Glomerular visceral epithelial cell (primary cell): ENCODE measurements around the gene SOD3.

Experiments
- DNase-seq: peaks from one replicate; pipeline ENCODE4 v3.0.0-alpha.2; 2016; ENCODE audit errors: extremely low spot score

The SOD3 gene

GRCh38 chr4:24801136-24801855 lies 5.9 kb downstream of the SOD3 start:
- no peak for DNase-seq

- DNase-seq: no peak
Observed at GRCh38 chr4:24802648-24803047, 7.3 kb downstream of the SOD3 start.

DNA sequence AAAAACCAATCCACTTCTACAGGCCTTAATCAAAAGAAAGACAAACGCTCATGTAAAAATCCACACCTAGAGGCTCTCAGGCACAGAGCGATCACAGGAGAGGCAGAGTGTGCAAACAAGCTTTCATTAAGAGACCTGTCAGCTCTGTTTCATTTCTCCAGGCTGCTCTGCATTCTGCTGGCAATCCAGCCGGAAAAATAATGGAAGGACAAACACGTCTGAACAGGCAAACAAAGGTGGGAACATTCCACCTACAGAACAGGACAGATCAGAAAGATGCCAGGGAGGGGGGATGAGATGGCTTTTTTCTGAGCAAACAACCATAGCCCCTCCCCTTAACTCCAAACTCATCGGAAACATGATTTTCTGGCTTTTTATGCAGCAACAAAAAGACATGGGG lies 9.7 kb downstream of the SOD3 start:
- DNase-seq: no peak

- no peak for DNase-seq
Observed at GRCh38 chr4:24805566-24805965, 10.2 kb downstream of the SOD3 start.

DNA sequence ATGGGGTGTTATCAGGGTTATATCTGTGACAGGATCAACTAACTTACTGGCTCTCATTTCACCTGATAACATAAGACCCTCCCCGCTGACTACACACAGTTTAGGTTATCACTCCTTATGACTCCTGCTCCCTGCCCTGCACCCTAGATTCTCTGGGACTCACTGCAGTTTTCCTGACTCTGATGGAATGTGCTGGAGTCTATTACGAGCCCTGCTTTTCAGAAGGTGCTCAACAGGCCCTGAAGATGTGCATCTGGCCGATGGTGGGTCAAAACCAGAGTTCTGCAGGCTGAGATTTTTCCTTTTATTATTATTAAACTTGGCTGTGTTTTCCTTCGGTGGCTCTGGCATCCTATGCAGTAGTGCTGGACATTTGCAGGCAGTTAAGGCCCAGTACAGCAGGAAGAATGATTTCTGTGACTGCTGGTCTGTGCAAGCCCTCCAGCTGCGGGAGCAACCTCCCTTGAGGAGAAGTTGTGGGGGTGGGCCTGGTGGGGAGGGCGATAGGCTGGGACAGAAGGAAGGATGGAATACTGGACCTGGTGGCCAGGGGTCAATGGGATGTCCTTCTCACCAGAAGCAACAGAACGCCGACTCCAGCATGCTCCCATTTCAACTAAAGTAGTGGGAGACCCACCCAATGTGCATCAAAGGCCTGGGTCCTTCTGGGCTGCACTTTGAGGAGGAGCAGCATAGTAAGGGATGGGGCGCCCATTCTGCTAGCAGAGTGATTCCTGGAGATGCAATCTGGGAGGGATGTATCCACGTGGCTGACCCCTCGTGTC lies 11.0 kb downstream of the SOD3 start:
- no peak for DNase-seq

DNA sequence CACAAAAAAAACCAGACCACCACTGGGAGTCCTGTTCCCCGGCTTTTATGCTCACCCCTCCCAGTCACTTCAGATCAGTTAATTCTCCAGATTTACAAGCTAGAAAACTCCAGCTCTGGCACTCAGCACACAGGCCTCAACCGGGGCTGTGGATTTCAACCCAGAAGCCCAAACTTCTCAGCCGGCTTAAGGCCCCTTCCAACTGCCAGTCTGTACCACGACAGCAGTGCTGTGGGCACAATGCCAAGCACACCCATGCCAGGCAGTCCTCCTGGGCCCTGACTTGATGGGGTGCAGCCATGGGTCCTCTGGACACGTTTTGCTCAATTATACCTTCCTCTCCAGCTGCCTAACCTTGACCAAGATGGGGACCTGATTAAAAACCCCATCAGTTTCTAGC lies 12.2 kb downstream of the SOD3 start:
- no peak for DNase-seq

DNA sequence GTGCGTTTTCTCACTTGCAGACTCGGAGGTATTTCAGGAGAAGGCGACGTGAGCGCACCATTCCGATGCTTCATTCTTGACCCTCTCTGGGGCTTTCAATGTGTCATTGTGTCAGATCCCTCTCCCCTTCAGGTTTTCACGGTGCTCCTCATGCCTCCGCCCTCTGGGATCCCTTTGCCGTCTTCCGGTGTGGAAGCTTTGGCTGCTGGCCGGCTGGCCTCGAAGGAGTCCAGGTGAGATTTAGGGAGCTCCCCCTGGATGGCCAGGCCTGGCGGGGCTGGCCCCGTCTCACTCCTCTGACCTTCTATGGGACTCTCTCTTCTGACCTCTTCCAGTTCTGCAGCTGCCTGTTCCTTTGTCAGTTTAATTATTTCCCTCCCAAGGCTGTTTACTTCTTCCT lies 12.9 kb downstream of the SOD3 start:
- no peak for DNase-seq

- no peak for DNase-seq
Observed at GRCh38 chr4:24808955-24809354, 13.6 kb downstream of the SOD3 start.

DNA sequence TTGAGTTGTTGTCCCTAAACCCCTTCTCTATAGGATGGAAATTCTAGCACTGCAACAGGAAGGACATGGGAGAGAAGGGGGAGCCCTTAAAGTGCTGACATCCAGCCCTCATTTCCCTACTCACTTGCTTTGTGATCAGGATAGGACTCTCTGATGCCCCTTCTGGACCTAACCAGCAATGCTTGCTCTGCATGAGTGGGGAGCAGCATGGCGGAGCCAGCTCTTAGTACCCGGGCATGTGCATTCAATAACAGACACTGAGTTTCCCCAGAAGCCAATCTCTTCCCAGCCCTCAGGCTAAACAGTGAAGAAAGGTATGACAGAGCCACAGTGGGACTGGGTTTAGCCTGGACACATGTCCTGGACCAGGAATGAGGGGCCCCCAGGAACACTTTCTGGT lies 14.0 kb downstream of the SOD3 start:
- no peak for DNase-seq

- no peak for DNase-seq
Observed at GRCh38 chr4:24809815-24810405, 14.5 kb downstream of the SOD3 start.

GRCh38 chr4:24810871-24811631 lies 15.7 kb downstream of the SOD3 start:
- DNase-seq: no peak

GRCh38 chr4:24813732-24814131 lies 18.4 kb downstream of the SOD3 start:
- no peak for DNase-seq

GRCh38 chr4:24816797-24817196 lies 21.4 kb downstream of the SOD3 start:
- no peak for DNase-seq

GRCh38 chr4:24820541-24820940 lies 25.2 kb downstream of the SOD3 start:
- no peak for DNase-seq

DNA sequence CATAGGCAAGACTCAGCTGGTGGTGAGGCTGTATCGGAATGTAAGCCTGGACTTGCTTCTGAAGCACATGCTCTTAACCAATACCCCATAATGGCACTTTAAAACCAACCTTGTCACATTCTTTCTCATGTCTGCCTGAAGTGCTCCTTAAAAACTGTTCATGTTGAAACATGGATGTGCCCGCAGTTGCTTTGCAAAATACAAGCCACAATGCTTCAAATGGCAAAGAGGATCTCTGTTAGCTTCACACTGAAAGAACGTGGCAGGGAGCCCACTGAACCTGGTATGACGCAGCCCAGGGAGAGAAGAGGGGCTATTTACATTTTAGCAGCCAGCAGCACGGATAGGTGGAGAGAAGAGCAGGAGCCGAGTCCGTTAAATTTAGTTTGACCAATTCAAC lies 29.3 kb downstream of the SOD3 start:
- no peak for DNase-seq

DNA sequence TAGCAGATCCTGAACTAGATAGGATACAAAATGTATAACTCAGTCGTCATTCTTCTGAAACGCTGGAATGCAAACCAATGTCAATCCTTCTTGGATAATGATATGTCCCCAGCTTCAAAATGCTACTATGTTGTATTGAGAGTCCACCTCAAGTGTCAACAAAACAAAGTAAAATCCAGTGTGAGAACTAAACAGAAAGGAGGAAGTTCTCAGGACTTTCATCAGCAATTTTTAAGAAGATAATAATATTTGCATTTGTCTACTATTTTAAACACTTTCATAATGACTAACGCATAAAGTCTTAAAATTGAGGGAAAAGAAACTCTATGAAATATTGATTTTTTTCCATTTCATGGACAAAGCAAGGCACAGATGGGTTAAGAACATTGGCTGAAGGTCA lies 36.3 kb downstream of the SOD3 start:
- DNase-seq: no peak

- DNase-seq: no peak
Observed at GRCh38 chr4:24835696-24836095, 40.3 kb downstream of the SOD3 start.

DNA sequence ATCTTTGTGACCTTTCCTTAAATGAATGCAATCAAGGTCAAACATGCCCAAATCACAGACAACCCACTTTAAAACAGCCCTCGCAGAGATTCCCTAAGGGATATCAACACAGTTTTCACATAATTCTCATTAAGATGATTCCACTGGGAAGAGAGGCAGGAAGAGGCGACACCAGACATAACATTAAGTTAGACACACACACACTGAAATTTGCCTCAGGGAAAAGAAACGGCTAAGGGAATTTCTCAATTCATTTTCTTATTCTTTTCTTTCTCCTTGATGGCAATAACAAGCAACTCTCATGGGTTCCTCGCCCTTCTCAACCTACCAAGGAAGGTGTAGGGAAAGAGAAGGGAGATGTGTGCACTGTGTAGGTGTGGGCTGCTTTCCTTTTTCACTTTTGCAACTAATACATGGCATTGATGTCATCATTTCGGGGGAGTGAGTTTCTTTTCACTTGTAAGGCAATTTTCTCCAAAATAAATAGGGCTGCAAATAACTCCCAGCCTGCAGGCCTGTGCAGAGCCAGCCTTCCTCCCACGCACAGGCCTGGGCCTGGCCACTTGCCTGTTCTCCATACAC lies 41.4 kb downstream of the SOD3 start:
- DNase-seq: no peak

GRCh38 chr4:24837336-24837735 lies 42.0 kb downstream of the SOD3 start:
- no peak for DNase-seq

DNA sequence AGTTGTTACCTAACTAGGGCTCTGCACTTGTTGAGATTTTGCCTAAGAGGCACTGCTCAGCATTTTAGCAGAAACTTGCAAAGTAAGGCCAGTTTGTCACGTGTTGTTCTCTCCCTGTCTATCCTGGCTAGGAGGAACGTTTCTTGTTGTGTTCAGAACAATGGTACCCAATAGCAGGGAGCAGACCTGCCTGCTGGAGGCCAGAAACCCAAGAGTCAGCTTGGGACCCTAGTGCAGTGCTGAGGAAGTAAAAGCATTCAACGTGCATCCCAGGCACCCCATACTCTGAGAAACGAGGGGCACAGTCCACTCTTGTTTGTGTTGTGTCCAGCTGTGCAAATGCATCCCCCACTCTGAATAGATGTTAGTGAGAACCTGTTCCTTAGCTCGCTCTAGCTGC lies 42.4 kb downstream of the SOD3 start:
- no peak for DNase-seq

GRCh38 chr4:24840362-24840761 lies 45.0 kb downstream of the SOD3 start:
- no peak for DNase-seq
